Measurements from ENCODE around the gene SMIM43. TPM values are rescaled to one million over a fixed set of nuclear protein-coding genes. Genes with fewer than 3 reads are reported as not detected.

The SMIM43 gene
- total RNA-seq, 1 experiment from 2014 or later = 1.2 TPM

- H2AFZ ChIP-seq (ENCODE audit: low read length) = no peak overlapping the region
- no CpG with 5 or more reads among the region's 2 CpGs for WGBS (ENCODE audit: extremely low coverage, insufficient read length, low lambda C conversion rate)
- no peaks in the 10 kb centered on the region for H3K27me3 ChIP-seq (ENCODE audit: insufficient read depth, low read length)
- peaks cover 9 to 13% of the 10 kb centered on the region in 2 experiments; a peak in 3 of 4 replicates for H3K4me1 Mint-ChIP-seq
- H3K27ac Mint-ChIP-seq = no peak overlapping the region
- no peak overlapping the region for H4K91ac ChIP-seq (ENCODE audit: insufficient read length, low read depth, low read length)
- H3K23me2 ChIP-seq (ENCODE audit: insufficient read length, low read depth, low read length, poor library complexity, severe bottlenecking) = no peaks in the 10 kb centered on the region
- no peak overlapping the region for H2AK5ac ChIP-seq (ENCODE audit: insufficient read length, low read length)
- no peak overlapping the region for H3K27ac ChIP-seq (ENCODE audit: insufficient read length, low read depth, low read length)
- no peak overlapping the region for H3K9ac ChIP-seq (ENCODE audit: extremely low read depth, insufficient read length, low read length)
- H3K79me2 ChIP-seq (ENCODE audit: insufficient read depth, low read length) = no peaks in the 10 kb centered on the region
- H2BK15ac ChIP-seq (ENCODE audit: low read depth, low read length) = no peak overlapping the region
- no peak overlapping the region for H2BK5ac ChIP-seq (ENCODE audit: insufficient read length, low read length)
- no peak overlapping the region for H2BK12ac ChIP-seq (ENCODE audit: insufficient read length, low read depth, low read length)
- H2BK20ac ChIP-seq (ENCODE audit: low read depth, low read length, poor library complexity, severe bottlenecking) = no peak overlapping the region
- no peak for TF ChIP-seq CTCF (conservative IDR thresholded peaks at IDR 0.05)
- H3K4ac ChIP-seq (ENCODE audit: low read depth, low read length) = no peak overlapping the region
- peaks cover 7% of the 10 kb centered on the region for H3K27me3 Mint-ChIP-seq (ENCODE audit: low read depth)
- no peak overlapping the region for H3K4me2 ChIP-seq (ENCODE audit: insufficient read depth, insufficient read length, low read length)
- no peaks in the 10 kb centered on the region for H3K36me3 Mint-ChIP-seq (ENCODE audit: insufficient read depth in 1 of 3, low read depth in 3 of 3)
- H3K56ac ChIP-seq (ENCODE audit: insufficient read length, low read depth, low read length) = no peak overlapping the region
- no peak overlapping the region for H3K18ac ChIP-seq (ENCODE audit: insufficient read length, low read depth, low read length)
- no peaks in the 10 kb centered on the region for H4K20me1 ChIP-seq (ENCODE audit: control insufficient read depth, insufficient read depth, insufficient read length)
- H3K79me1 ChIP-seq (ENCODE audit: insufficient read depth, low read depth, low read length, poor library complexity, severe bottlenecking) = no peaks in the 10 kb centered on the region
- no peak overlapping the region for H3K14ac ChIP-seq (ENCODE audit: insufficient read depth, low read length)
- H3K9me3 ChIP-seq (ENCODE audit: control insufficient read depth, low read depth, low read length) = no peaks in the 10 kb centered on the region
- H3K9me3 Mint-ChIP-seq = no peaks in the 10 kb centered on the region
- H2BK120ac ChIP-seq (ENCODE audit: low read depth, low read length, poor library complexity, severe bottlenecking) = no peak overlapping the region
- H4K8ac ChIP-seq (replicated peaks; ENCODE audit: insufficient read length, low read depth, low read length) = no peak overlapping the region
- no peak overlapping the region for H3K4me3 Mint-ChIP-seq
- no peak overlapping the region for H3K23ac ChIP-seq (ENCODE audit: insufficient read length, low read depth, low read length)
- DNase-seq = no peak
- H4K5ac ChIP-seq (ENCODE audit: insufficient read length, low read depth, low read length) = no peak overlapping the region
- H3T11ph ChIP-seq (ENCODE audit: low read length) = no peak overlapping the region
- peaks cover 5% of the 10 kb centered on the region; the same call in 1 of the 2 replicates for H3K4me1 ChIP-seq (ENCODE audit: insufficient read depth, low read length)
Measured at GRCh38 chr4:121784975-121785374, 20.0 kb upstream of the SMIM43 start.

Data from H9 (cell line).